NT2/D1 (cell line): ENCODE measurements around the gene SH3GL2.

ENCODE experiments used
- SUZ12 ChIP-seq: IDR thresholded peaks from 2 replicates; pipeline ENCODE4 v1.6.1; 2011; ENCODE audit not compliant: insufficient read length, insufficient read depth; ENCODE audit errors: extremely low read depth
- YY1 ChIP-seq: IDR thresholded peaks from 2 replicates; pipeline ENCODE4 v1.6.1; 2011; ENCODE audit not compliant: insufficient read length, insufficient read depth
- ZNF274 ChIP-seq: IDR thresholded peaks from 2 replicates; pipeline ENCODE4 v1.6.1; 2011; ENCODE audit warnings: mild to moderate bottlenecking, low read depth, low read length

- TF ChIP-seq SUZ12 (no peak), YY1 (no peak), ZNF274 (no peak)
These were observed 86.6 kb downstream of the SH3GL2 start for GRCh38 chr9:17665450-17665849.
